Midbrain (tissue), 1 donor: ENCODE data around the gene UCN.

ENCODE experiments used
- DNase-seq: peaks from one replicate; lab custom pipeline; 2025; lab: John Stamatoyannopoulos, UW

Gene UCN

GRCh38 chr2:27261241-27261925 lies 46.9 kb downstream of the UCN start:
- no peak for DNase-seq

- DNase-seq = no peak
Observed at GRCh38 chr2:27258051-27258450, 50.2 kb downstream of the UCN start.
